Mucosa of stomach (tissue), 1 donor: ENCODE results near the gene SSBP3.

Experiments
- H3K27me3 ChIP-seq: one replicate; pipeline ENCODE4 v1.7.0; 2013; ENCODE audit warnings: mild to moderate bottlenecking, low read length; ENCODE audit not compliant: control insufficient read depth, insufficient read depth
- H3K36me3 ChIP-seq: one replicate; pipeline ENCODE4 v1.7.0; 2013; ENCODE audit warnings: low read length; ENCODE audit not compliant: control insufficient read depth, insufficient read depth
- H3K4me1 ChIP-seq: one replicate; pipeline ENCODE4 v1.7.0; 2013; ENCODE audit warnings: mild to moderate bottlenecking, low read length; ENCODE audit not compliant: control insufficient read depth, insufficient read depth
- H3K4me3 ChIP-seq: one replicate; pipeline ENCODE4 v1.7.0; 2013; ENCODE audit warnings: low read length
- H3K9ac ChIP-seq: one replicate; pipeline ENCODE4 v1.7.0; 2013; ENCODE audit warnings: mild to moderate bottlenecking, low read length, moderate library complexity
- H3K9me3 ChIP-seq: one replicate; pipeline ENCODE4 v1.7.0; 2013; ENCODE audit warnings: mild to moderate bottlenecking, low read length, moderate library complexity; ENCODE audit not compliant: control insufficient read depth
- donor health status: Pancreatic carcinoma.

The SSBP3 gene

DNA sequence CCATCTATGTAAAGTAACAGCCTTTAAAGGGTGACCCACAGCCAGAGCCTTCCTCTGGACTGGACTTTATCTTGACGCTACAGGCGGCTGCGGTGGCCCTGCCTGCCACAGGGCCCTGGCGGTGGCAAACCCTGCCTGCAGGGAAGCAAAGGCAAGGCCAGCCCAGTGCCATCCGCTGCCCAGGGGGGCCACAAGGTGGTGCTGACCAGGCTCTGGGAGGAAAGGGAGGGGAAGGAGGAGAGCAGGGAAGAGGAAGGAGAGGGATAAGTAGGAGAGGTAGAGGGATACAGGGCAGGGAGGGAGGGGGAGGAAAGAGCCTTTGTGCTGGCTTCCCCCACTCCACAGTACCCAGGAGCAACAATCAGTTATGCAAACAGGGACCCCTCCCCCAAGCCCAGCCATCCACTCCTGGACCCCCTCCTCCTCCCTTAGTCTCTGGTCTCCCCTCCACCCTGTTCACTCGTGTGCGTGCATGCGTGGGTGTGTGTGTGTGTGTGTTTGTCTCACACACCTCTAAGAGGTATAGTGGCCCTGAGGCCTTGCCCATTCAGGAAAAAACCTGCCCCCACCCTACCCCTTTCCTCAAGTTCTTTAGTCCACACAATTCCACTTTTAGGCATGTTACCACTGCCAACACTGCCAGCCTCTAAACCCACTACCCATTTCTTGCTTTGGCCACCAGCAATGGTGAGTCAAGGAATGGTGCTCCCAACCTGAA is 30.3 kb downstream of the SSBP3 start:
- Histone ChIP-seq H3K36me3 (no peaks in the 10 kb centered on the region), H3K4me1 (peaks cover 88% of the 10 kb centered on the region), H3K9ac (no peak overlapping the region), H3K9me3 (no peaks in the 10 kb centered on the region), H3K27me3 (no peaks in the 10 kb centered on the region), H3K4me3 (no peak overlapping the region)

DNA sequence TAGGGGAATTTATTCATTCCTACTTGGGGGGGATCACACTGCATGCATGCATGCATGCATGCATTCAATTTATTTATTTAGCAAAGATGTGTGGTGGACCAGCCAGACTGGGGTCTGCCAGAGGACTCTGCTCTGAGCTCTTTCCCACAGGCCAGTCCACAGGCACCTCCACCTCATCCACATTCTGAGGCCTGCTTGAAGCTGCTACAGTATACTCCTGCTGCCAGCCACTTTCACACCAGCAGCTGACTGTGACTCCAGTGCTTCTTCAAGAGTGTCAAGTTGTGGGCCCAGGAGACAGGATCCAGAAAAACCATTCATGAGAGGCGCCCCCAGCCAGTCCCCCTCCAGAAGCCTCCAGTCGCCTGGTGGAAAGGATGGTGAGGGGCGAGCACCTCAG is 30.9 kb downstream of the SSBP3 start:
- no peaks in the 10 kb centered on the region for H3K36me3 ChIP-seq
- no peaks in the 10 kb centered on the region for H3K9me3 ChIP-seq
- H3K27me3 ChIP-seq: no peaks in the 10 kb centered on the region
- H3K4me3 ChIP-seq: no peak overlapping the region
- peaks cover 92% of the 10 kb centered on the region for H3K4me1 ChIP-seq
- H3K9ac ChIP-seq: no peak overlapping the region

DNA sequence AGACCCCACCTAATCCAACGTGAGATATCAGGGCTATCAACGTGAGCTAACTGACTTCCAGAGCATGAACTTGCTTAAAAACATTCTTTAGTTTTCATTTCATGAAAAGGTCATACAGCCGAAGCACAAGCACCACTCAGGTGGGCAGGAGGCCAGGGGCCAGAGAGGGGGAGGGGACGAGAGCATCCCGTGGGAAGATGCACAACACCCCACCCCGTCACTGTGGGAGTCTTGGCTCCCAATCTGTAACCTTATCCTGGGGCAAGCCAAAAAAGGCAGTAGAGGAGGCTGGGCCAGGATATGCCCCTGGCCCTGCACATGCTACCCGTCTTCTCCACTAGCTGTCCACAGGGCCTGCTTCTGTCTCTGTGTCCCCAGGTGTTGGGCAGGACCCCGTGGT is 31.4 kb downstream of the SSBP3 start:
- Histone ChIP-seq H3K4me3 (no peak overlapping the region), H3K4me1 (peaks cover 91% of the 10 kb centered on the region)

DNA sequence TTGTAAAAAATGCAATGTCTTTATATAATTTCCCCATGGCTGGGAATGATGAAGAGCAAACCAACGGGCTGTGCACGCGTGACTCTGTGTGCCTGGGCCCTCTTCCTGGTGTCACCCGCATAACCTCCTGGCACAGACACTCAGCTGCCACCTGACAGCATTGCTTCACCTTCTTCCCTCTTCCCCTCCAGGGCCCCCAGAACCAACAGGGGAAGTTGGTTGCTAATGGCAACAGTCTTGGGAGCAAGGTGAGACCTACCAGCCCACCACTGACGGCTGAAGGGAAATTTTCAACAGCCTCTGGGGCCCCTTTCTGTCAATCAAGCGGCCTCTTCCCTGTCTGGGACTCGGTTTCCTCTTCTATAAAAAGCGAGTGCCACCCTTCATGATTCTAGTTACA is 33.2 kb downstream of the SSBP3 start:
- no peak overlapping the region for H3K9ac ChIP-seq
- H3K27me3 ChIP-seq: no peaks in the 10 kb centered on the region
- no peak overlapping the region for H3K4me3 ChIP-seq
- no peaks in the 10 kb centered on the region for H3K36me3 ChIP-seq
- no peaks in the 10 kb centered on the region for H3K9me3 ChIP-seq
- peaks cover 76% of the 10 kb centered on the region for H3K4me1 ChIP-seq

More for the DNA sequence above, 31.4 kb downstream of the SSBP3 start:
- Histone ChIP-seq H3K36me3 (no peaks in the 10 kb centered on the region), H3K9ac (no peak overlapping the region), H3K9me3 (no peaks in the 10 kb centered on the region), H3K27me3 (no peaks in the 10 kb centered on the region)

DNA sequence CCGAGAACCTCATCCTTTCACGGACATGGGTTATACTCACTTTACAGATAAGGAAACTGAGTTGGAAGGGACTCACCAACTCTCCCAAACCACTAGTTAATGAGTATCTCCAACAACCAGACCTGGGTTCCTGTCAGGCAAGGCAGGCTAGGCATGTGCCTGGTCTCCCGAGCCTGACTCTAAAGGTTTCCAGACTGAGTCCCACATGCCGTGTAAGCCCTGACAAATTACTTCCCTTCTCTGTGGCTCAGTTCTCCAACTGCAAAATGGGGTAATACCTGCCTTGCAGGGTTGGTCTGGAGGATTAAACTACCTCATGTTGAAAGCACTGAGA is 34.3 kb downstream of the SSBP3 start:
- Histone ChIP-seq H3K27me3 (no peaks in the 10 kb centered on the region), H3K4me3 (no peak overlapping the region), H3K9ac (no peak overlapping the region), H3K9me3 (no peaks in the 10 kb centered on the region), H3K4me1 (peaks cover 74% of the 10 kb centered on the region), H3K36me3 (no peaks in the 10 kb centered on the region)

DNA sequence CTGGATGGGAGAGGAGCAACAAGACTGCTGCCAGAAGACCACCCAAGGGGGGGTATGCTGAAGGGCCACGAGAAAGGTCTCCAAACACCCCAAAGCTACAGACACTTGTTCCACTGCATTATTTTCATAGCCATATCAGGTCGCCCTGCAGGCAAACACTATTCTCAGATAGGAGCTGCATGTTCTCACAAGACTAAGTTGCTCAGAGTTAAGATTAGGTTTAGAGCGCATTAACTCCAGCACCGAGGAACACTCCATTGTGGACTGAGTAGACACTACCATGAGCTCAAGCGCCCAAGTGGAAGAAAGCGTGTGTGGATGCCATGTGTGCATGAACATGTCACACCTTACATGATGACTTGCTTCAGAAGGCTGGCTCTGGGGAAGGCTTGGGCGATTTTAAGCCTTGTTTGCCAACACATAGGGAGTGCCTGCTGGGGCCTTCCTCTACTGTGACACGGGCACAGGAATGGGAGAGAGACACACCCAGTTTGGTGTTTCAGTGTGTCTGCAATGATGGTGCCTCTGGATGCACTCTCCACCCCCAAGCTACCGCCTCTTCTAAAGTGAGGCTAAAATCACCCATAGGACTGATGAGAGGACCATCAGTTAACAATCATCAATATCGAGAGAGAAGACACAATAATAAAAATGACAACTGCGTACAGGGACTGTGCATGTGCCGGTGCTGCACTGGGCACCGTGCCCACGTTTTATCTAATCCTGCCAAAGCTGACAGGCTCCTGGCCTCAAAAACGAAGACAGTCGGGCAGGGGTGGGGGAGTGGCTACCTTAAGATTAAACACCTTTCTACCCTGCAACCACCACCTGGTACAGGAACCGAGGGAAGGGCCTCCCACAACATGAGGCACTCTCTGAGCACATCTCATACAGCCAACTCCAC is 34.9 kb downstream of the SSBP3 start:
- Histone ChIP-seq H3K4me3 (peak overlapping the region; percentile 9), H3K4me1 (peaks cover 72% of the 10 kb centered on the region), H3K36me3 (no peaks in the 10 kb centered on the region)

DNA sequence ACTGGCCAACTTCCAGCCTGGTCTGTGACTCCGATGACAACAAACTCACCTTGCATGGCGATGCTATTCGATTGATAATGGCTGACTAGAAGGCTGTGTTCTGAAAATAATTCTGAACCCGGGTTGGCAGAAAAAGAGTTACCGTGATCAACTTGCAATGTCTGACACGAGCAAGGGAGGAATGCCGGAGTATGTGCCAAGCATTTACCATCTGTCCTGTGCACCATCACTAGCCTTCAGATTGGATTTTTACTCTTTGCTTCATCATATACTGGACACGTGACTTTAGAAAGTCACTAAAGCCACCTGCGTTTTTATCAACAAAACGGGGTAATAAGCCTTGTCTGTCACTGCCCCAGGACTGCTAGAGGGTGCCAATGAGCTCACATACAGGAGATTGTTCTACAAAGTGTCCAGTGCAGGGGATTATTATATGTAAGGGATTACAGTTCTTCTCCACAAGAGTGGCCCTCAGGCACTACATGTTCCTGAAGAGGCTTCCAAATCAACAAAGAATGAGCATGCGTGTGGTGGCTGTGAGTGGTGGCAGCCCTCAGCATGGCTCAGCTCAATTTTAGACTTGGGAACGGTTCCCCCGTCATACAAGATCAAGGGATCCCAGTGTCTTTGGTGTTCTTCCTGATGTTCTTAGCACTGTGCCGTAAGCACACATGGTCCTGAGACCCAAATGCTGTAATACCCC is 35.8 kb downstream of the SSBP3 start:
- no peak overlapping the region for H3K4me3 ChIP-seq
- H3K9ac ChIP-seq: no peak overlapping the region
- no peaks in the 10 kb centered on the region for H3K36me3 ChIP-seq
- H3K27me3 ChIP-seq: no peaks in the 10 kb centered on the region
- peaks cover 72% of the 10 kb centered on the region for H3K4me1 ChIP-seq
- H3K9me3 ChIP-seq: no peaks in the 10 kb centered on the region

More for the DNA sequence above, 34.9 kb downstream of the SSBP3 start:
- Histone ChIP-seq H3K27me3 (no peaks in the 10 kb centered on the region), H3K9ac (no peak overlapping the region), H3K9me3 (no peaks in the 10 kb centered on the region)

DNA sequence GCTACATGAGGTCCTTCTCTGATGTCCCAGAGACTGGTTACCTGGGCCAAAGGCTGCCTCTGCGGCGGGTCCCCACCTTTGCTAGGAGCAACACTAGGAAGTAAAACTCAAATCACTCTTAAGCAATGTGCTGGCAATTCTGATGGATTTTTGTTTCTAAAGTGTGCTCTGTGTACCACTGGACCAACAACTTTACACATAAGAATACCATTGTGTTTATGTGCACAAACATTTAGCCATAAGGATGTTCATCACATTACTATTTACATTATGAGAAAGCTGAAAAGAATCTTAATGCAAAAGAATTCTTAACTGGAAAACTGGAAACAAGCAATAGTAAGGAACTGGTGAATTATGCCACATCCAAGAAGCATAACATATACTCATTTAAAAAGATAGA is 38.6 kb downstream of the SSBP3 start:
- H3K9me3 ChIP-seq: no peaks in the 10 kb centered on the region
- H3K4me1 ChIP-seq: peaks cover 76% of the 10 kb centered on the region
- no peaks in the 10 kb centered on the region for H3K36me3 ChIP-seq
- no peaks in the 10 kb centered on the region for H3K27me3 ChIP-seq
- H3K9ac ChIP-seq: no peak overlapping the region
- H3K4me3 ChIP-seq: no peak overlapping the region

DNA sequence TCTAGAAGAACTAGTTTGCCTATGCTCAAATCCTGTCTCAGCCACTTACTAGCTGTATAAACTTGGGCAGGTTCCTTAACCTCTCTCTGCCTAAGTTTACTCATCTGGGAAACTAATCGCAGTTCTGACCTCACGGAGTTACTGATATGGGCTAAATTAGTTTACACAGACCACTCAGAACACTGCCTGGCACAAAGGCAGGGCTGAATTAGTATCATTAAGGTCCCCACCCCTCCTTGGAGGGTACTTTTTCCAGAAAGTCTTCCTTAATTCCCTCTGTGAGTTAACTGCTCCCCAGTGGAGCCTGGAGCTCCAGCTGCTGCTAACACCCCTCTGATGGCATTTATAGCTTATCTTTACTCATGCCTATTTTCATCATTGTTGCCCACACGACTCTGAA is 40.3 kb downstream of the SSBP3 start:
- Histone ChIP-seq H3K4me1 (peaks cover 64% of the 10 kb centered on the region), H3K4me3 (no peak overlapping the region), H3K36me3 (no peaks in the 10 kb centered on the region), H3K27me3 (no peaks in the 10 kb centered on the region), H3K9ac (no peak overlapping the region), H3K9me3 (no peaks in the 10 kb centered on the region)

DNA sequence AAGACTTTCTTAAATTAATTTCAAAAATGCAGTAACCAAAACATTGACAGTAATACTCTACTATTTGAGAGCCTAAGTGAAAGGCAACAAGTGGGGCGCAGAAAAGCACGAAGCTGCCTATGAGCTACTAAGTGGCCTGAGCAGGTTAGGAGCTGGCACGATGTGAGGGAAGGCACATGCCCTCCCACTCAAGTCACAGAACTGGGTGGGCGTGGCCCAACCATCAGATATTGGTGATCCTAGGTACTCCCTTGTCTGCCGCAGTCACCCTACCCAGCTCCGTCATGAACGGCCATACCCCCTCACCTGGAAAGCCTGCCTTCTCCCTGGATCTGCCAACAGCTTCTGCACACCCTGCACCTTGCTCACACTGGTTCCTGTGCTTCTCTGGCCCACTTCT is 40.8 kb downstream of the SSBP3 start:
- no peaks in the 10 kb centered on the region for H3K36me3 ChIP-seq
- no peaks in the 10 kb centered on the region for H3K27me3 ChIP-seq
- no peak overlapping the region for H3K4me3 ChIP-seq
- H3K4me1 ChIP-seq: peaks cover 61% of the 10 kb centered on the region
- no peaks in the 10 kb centered on the region for H3K9me3 ChIP-seq
- H3K9ac ChIP-seq: no peak overlapping the region

DNA sequence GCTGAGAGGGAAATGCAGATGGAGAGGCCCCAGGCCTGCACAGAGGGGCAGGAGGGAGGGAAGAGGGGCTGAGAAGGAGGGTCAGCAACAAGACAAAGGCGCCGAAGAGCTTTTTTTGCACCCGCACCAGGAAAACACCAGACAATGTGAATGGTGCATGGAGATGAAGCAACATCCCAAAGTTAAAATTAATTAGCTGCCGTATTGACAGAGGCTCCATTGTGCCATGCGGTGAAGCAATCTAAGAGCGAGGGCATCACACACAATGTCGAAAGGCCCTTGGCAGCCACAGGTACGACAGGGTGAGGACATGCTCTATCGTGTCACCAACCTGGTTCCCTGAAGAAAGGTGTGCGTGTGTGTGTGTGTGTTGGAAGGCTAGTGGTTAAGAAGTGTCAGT is 41.2 kb downstream of the SSBP3 start:
- no peak overlapping the region for H3K9ac ChIP-seq
- peaks cover 61% of the 10 kb centered on the region for H3K4me1 ChIP-seq
- no peaks in the 10 kb centered on the region for H3K9me3 ChIP-seq
- no peaks in the 10 kb centered on the region for H3K36me3 ChIP-seq
- no peak overlapping the region for H3K4me3 ChIP-seq
- no peaks in the 10 kb centered on the region for H3K27me3 ChIP-seq

DNA sequence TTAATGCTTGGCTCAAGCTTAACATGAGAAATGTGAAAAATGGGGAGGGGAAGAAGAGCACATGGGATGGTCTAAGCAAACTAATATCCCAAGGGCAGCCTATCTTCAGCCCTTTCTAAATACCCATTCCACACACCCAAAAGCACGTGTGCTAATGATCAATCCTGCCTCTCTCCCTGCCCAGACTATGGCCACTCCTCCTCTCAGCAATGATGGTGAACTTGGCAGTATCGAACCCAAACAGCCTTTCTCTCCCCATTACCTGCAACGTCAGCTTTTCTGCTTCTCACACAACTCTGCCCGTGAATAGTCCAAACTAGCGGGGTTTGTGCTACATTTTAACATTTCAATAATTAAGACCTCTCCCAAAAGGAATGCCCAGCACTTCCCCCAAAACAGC is 41.6 kb downstream of the SSBP3 start:
- H3K4me1 ChIP-seq: peaks cover 64% of the 10 kb centered on the region
- H3K4me3 ChIP-seq: no peak overlapping the region
- no peaks in the 10 kb centered on the region for H3K27me3 ChIP-seq
- no peaks in the 10 kb centered on the region for H3K9me3 ChIP-seq
- H3K36me3 ChIP-seq: no peaks in the 10 kb centered on the region
- no peak overlapping the region for H3K9ac ChIP-seq
